Stimulated activated CD4-positive, alpha-beta T cell treated with anti-CD3 and anti-CD28 coated beads, TNF-alpha, amount 100 ng/mL, for 1 hour (primary cell): ENCODE measurements around the gene VIM.

ENCODE experiments used
- DNase-seq, 3 donors: peaks; one replicate each; pipeline ENCODE4 v3.0.0-alpha.2; 2020; ENCODE audit warnings: low read depth in 3 of 3, low spot score in 1 of 3

The VIM gene

DNA sequence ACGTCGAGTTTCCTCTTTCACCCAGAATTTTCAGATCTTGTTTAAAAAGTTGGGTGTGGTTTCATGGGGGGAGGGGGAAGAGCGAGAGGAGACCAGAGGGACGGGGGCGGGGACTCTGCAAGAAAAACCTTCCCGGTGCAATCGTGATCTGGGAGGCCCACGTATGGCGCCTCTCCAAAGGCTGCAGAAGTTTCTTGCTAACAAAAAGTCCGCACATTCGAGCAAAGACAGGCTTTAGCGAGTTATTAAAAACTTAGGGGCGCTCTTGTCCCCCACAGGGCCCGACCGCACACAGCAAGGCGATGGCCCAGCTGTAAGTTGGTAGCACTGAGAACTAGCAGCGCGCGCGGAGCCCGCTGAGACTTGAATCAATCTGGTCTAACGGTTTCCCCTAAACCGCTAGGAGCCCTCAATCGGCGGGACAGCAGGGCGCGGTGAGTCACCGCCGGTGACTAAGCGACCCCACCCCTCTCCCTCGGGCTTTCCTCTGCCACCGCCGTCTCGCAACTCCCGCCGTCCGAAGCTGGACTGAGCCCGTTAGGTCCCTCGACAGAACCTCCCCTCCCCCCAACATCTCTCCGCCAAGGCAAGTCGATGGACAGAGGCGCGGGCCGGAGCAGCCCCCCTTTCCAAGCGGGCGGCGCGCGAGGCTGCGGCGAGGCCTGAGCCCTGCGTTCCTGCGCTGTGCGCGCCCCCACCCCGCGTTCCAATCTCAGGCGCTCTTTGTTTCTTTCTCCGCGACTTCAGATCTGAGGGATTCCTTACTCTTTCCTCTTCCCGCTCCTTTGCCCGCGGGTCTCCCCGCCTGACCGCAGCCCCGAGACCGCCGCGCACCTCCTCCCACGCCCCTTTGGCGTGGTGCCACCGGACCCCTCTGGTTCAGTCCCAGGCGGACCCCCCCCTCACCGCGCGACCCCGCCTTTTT is at the start of gene VIM:
Gene VIM, plus strand, starts transcription at position 151 of the 925 bp plus-strand sequence. CDS start 1,182 bp downstream, outside the sequence.
- peak; percentile 64 to 80 (median 77) for DNase-seq

DNA sequence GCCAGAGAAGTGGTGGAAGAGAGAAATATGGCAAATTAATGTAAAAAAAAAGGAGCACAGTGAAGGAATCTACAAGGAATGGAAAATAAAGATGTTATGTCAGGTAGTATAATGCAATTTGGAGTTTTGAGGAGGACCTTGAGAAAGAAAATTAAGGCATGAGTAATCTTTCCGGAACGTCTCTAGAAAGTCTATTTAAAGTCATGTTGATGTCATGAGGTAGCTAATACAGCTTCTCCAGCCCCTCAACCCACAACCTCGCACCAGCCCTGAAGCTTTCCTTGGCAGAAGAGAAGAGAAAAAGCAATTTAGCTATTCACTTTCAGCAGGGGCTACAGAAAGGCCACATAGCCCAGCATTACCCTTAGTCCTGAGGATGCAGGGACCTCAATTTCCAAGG is 49.0 kb upstream of the VIM start:
- DNase-seq: no peak

- DNase-seq: no peak
Observed at GRCh38 chr10:17181110-17181509, 46.9 kb upstream of the VIM start.

GRCh38 chr10:17181751-17182150 is 46.3 kb upstream of the VIM start:
- DNase-seq: no peak

DNA sequence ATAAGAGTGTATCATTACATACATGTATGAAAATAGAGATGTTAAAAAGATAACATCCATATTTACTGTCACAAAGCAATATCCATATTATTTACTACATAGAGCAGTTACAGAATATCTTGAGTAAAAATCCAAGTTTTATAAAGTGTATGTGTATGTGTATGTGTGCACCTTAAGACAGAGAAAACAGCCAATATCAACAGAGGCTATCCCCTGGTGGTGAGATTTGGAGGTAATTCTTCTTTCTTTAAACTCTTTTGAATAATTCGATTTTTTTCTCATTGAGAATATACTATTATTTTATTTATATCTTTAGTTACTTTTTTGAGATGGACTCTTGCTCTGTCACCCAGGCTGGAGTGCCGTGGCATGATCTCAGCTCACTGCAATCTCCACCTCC is 44.9 kb upstream of the VIM start:
- DNase-seq: no peak

- DNase-seq: no peak
Observed at GRCh38 chr10:17185873-17186272, 42.2 kb upstream of the VIM start.

DNA sequence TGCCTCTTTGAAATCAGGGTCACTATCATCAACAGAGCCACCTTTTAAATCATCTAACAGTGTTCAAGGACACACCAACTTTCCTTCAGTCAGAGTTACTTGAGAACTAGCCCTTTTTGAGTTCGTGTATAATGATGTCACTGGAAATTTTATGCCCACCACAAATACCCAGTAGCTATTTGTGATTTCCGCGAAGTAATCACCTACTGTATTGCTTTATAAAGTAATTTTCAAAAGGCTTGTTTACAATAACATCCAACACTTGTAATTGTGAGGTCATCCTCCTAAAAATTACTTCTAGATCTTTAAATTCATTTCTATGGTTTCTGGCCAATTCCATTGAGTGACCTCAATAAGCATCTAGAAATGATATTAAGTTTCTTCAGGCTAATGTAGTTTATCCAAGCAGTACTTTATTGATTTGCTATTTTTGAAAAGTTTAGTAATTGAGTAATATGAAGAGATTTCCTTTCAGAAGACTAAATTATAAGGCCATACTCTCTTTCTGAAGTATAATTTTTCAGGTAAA is 39.3 kb upstream of the VIM start:
- DNase-seq: no peak

DNA sequence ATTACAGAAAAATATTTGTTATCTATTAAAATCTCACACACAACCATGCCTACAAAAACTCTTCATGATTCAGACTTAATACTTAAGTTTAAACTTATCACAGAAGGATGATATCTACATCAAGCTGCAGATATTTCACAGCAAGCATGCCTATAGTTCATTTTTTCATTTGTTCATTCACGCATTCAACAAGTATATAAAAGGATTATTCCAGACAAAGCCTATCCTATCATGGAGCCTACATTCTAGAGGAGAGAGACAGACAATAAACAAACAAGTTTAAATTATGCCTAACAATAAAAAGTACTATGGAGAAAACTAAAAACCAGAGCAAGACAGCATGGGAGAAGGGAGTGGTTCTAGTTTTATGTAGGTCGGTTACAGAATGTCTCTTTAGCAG is 37.4 kb upstream of the VIM start:
- DNase-seq: no peak

GRCh38 chr10:17195083-17195482 is 33.0 kb upstream of the VIM start:
- no peak for DNase-seq

DNA sequence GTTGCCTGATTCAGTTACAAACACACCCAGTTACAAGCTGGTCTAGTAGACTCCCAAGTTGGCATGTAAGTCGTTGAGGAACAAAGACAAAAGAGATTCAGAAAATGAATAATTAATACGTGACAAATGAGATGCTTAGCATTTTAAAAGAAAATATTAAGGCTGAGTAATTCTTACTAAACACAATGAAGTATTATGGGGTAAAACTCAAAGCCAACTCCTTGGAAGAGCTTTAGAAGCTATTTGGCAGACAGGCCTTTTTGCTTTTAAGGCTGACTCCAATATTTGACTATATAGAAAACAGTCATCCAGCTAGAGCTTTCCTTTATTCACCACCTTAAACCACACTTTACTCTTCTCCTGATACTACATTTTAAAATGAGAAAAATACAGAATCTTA is 32.0 kb upstream of the VIM start:
- no peak for DNase-seq

GRCh38 chr10:17196573-17196972 is 31.5 kb upstream of the VIM start:
- DNase-seq: no peak

GRCh38 chr10:17199351-17199804 is 28.7 kb upstream of the VIM start:
- no peak for DNase-seq

DNA sequence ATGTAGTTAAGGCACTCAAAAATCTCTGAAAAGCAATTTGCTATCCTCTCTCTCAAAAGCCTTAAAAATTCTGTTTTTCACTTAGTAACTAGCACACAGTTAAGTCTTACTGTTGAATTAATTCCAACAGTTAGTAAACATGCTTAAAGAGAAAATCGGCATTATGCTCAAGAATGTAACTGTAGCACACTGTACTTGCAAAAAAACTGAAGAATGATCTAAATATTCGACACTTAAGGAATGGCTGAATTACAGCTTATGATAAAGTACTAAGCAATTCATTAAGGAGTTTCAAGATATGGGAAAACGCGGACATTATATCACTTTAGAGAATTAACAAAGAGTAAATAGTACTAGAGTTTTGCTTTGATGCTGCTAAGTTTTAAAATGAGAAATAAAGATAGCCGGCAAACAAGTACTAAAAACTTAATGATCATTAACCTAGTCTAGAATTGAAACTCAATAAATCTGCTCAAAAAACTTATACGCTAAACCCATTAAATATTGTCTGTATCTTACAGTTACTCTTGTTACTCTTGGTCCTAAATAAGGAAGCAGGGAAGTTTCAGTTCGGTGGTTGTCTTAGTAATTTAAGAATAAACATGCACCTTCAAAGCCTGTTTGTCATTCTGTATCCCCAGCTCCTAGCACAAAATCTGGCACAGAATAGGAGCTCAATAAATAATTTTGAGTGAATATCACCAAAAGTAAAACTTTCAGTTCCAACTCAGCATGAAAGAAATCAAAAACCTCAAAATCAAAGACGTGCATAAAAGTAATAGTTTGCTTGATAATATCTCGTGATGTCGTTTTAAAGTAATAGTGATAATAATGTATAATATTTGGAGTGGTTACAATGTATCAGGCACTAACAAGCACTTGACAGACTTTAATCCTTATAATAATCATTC is 27.8 kb upstream of the VIM start:
- DNase-seq: no peak

- peak; percentile 35 to 70 (median 60) for DNase-seq
Observed at GRCh38 chr10:17200912-17201793, 26.9 kb upstream of the VIM start, which contains the start of gene TRDMT1. Gene TRDMT1 (minus strand): TSS chr10:17201672. CDS start chr10:17201634, 38 bp downstream.

DNA sequence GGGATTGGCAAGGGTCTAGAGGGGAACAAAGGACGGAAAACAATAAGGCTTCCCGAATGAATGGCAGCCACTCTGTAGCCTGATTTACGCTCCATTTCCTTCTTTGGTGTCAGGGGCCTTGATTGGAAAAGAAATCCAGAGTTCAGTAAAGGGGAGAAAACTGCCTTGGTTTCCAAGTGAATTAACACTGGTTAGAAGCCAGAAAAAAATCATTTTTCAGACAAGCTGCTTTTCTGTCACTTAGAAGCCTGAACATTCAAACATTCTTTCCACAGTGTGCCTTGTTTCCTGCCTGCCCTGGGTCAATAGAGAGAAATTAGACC is 26.3 kb upstream of the VIM start:
- DNase-seq: no peak

GRCh38 chr10:17202506-17202905 is 25.5 kb upstream of the VIM start:
- no peak for DNase-seq

GRCh38 chr10:17202999-17203398 is 25.0 kb upstream of the VIM start:
- no peak for DNase-seq

GRCh38 chr10:17203416-17203815 is 24.6 kb upstream of the VIM start:
- DNase-seq: no peak

DNA sequence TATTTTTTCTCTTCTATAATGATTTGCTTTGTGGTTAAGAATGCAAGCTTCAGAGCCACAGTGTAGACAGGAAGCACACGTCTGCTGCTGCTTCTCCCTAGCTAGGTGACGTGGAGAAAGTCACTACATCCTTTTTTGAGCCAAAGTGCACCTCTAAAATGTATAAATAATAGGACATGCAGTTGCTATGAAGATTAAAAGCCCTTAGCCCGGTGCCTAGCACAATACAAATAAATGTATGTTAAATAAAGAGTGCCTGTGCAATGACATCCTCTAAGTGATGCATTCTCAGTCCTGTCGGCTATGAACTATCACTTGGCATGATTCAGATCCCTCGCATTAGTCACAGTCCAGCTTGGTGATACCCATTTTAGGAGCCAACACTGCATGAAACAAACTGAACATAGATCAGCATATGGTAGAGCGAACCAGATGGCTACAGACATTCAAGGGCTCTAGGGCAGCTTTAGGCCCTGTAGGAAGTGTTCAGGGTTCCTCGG is 21.8 kb upstream of the VIM start:
- no peak for DNase-seq

DNA sequence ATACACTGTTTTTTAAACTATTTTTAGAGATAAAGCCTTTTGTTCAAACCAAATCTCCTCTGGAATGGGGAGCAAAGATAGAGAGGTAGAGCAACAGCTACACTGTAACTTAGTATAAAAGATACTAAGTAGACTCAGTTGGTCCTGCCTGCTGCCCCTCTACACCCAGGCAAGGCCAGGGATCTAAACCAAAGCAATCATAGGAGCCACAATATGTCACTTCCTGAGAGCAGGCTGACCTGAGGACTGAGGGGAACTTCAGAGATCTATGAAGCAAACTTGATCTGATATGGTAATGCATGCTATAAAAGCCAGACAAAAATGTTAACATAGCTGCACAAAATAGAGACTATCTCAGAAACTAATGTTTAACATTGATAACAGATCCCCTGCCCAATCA is 19.6 kb upstream of the VIM start:
- DNase-seq: no peak
